A549 (cell line): ENCODE results near the gene SCO1.

Source experiments
- CEBPB ChIP-seq, 2 experiments: fragments of >200 bp in 1 of 2; sonication (Bioruptor Twin) in 1 of 2; formaldehyde crosslinking in 1 of 2; IDR thresholded peaks; 2 replicates each; pipeline ENCODE4 v1.6.1; 2012 to 2016
- JUN ChIP-seq, 2 experiments: fragments of >200 bp; sonication (Bioruptor Twin); formaldehyde crosslinking; IDR thresholded peaks; 2 replicates in 1 of 2; 3 replicates in 1 of 2; pipeline ENCODE4 v1.6.1; 2016 to 2017
- JUNB ChIP-seq: fragments of >200 bp; sonication (Bioruptor Twin); formaldehyde crosslinking; IDR thresholded peaks from 2 replicates; pipeline ENCODE4 v1.6.1; 2016
- POLR2A ChIP-seq: IDR thresholded peaks from 2 replicates; pipeline ENCODE4 v1.6.1; 2012; ENCODE audit warnings: mild to moderate bottlenecking, low read length
- SREBF2 ChIP-seq: fragments of 450-650 bp; IDR thresholded peaks from 2 replicates; pipeline ENCODE4 v1.6.1; 2014; ENCODE audit warnings: mild to moderate bottlenecking, moderate library complexity
- TF ChIP-seq, protein P1 (sequence below): fragments of >200 bp; sonication (Bioruptor Twin); formaldehyde crosslinking; IDR thresholded peaks from 3 replicates; pipeline ENCODE4 v1.5.1; 2016
- TF ChIP-seq, protein P2 (sequence below): fragments of 450-650 bp; IDR thresholded peaks from 2 replicates; pipeline ENCODE4 v1.6.1; 2014; ENCODE audit warnings: antibody characterized with exemption

DNA sequence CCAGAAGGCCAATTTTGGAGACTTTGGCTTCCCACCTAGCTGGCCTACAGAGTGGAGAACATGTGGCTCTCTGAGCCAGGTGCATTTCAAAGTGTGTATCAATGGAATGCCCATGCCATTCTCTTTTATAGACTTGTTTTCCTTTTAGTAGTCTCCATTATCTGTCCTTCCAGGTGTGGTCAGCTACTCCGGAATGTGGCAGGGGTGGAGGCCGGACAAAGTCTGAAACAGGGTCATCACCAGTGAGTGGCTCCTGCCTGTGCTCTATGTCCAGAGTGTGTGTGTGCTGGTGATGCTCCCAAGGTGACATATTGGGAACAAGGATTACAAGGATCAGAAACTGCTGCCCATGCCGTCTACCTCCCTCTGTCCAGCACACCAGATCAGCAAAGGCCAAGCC lies 36.3 kb upstream of the SCO1 start:
- no peak for TF ChIP-seq JUN (IDR thresholded peaks at IDR 0.05)
- TF ChIP-seq, protein P1, sequence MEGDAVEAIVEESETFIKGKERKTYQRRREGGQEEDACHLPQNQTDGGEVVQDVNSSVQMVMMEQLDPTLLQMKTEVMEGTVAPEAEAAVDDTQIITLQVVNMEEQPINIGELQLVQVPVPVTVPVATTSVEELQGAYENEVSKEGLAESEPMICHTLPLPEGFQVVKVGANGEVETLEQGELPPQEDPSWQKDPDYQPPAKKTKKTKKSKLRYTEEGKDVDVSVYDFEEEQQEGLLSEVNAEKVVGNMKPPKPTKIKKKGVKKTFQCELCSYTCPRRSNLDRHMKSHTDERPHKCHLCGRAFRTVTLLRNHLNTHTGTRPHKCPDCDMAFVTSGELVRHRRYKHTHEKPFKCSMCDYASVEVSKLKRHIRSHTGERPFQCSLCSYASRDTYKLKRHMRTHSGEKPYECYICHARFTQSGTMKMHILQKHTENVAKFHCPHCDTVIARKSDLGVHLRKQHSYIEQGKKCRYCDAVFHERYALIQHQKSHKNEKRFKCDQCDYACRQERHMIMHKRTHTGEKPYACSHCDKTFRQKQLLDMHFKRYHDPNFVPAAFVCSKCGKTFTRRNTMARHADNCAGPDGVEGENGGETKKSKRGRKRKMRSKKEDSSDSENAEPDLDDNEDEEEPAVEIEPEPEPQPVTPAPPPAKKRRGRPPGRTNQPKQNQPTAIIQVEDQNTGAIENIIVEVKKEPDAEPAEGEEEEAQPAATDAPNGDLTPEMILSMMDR, result no peak
- no peak for TF ChIP-seq SREBF2
- TF ChIP-seq, protein P2, sequence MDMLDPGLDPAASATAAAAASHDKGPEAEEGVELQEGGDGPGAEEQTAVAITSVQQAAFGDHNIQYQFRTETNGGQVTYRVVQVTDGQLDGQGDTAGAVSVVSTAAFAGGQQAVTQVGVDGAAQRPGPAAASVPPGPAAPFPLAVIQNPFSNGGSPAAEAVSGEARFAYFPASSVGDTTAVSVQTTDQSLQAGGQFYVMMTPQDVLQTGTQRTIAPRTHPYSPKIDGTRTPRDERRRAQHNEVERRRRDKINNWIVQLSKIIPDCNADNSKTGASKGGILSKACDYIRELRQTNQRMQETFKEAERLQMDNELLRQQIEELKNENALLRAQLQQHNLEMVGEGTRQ, result no peak
- no peak for TF ChIP-seq JUNB
- no peak for TF ChIP-seq CEBPB (IDR thresholded peaks at IDR 0.05)
- no peak for TF ChIP-seq POLR2A
